HG02870 (cell line): ENCODE measurements around the gene RBM28.

Experiments
- ATAC-seq: cut with Tn5 transposase; IDR thresholded peaks from one replicate; pipeline ENCODE4 v1.9.1; 2021; ENCODE audit warnings: mild to moderate bottlenecking, moderate library complexity; ENCODE audit not compliant: unreplicated experiment

Gene RBM28, protein sequence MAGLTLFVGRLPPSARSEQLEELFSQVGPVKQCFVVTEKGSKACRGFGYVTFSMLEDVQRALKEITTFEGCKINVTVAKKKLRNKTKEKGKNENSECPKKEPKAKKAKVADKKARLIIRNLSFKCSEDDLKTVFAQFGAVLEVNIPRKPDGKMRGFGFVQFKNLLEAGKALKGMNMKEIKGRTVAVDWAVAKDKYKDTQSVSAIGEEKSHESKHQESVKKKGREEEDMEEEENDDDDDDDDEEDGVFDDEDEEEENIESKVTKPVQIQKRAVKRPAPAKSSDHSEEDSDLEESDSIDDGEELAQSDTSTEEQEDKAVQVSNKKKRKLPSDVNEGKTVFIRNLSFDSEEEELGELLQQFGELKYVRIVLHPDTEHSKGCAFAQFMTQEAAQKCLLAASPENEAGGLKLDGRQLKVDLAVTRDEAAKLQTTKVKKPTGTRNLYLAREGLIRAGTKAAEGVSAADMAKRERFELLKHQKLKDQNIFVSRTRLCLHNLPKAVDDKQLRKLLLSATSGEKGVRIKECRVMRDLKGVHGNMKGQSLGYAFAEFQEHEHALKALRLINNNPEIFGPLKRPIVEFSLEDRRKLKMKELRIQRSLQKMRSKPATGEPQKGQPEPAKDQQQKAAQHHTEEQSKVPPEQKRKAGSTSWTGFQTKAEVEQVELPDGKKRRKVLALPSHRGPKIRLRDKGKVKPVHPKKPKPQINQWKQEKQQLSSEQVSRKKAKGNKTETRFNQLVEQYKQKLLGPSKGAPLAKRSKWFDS

DNA sequence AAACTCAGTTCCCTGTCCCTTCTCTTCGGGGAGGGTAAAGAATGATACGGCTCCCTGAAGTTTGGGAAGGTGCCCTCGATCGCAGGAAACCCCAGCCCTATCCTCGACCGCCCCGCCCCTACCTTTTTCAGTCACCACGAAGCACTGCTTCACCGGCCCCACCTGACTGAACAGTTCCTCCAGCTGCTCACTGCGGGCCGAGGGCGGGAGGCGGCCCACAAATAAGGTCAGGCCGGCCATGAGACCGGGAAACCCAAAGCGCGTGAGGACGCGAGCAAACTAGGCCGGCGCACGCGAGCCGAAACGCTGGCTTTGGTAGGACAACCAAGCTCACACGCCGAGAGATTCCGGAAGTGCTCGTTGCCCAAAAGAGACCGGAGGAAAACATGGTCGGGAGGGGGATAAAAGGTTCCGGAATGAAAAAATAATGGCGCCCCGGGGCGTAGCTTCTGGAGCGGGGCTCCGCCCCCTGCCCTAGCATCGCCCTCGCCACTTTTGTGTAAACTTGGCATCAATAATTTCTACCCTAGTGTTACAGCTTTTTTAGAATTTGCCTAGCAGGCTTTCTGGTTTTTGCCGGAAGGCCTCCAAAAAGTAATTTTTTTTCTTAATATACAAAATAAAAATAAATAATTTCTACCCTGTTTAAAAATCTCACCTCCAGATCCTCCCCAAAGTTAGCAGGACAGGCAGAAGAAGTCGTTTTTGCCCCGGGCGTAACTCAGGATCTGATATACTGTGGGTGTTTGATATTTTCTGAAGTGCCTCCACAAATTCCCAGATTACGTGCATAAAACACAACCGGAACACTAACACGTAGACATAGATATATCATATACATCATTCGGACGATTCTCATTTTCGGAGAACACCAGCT lies at the start of gene RBM28:
TSS of gene RBM28 (minus strand) at position 355 of the 877 bp plus-strand sequence. CDS start at position 240, 115 bp downstream.
- peak; percentile 95 for ATAC-seq

DNA sequence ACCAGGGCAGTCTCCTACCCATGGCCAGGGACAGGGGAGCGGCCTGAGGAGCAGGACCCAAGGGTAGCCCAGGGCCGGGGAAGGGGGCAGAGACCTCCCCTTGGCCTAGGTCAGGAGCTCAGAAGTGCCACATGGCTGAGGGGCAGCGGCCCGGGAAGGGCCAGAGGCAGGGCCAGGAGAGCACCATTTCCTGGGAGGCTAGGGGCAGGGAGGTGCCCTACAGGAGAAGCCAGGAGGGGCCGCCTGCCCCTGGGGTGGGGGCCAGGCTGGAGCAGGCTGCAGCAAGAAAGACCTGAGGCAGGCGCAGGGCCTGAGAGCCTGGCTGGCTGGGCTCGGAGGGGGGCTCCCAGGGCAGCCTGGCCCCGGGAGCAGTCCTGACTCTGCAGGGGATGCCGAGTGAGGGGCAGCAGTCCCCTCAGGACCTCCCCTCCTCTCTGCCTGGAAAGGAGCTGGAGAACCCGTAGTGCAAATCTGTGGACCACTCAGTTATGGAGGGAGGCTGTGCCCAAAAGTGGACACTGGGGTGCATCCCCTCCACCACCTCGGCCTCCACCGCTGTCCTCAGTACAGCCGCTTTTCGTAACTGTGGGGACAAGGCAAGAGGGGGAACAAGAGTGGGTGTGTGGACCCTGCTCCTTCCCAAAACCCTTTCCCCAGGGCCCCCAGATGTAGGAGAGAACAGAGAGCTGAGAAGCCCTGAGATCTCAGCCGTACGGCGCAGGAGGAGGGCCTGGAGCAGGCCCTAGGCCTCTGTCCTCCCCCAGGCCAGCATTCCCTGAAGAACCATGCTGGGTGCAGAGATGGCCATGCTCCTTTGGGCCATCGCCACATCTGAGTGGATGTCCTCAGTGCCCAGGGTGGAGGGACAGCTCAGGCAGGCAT lies 49.0 kb upstream of the RBM28 start:
- ATAC-seq, result no peak

DNA sequence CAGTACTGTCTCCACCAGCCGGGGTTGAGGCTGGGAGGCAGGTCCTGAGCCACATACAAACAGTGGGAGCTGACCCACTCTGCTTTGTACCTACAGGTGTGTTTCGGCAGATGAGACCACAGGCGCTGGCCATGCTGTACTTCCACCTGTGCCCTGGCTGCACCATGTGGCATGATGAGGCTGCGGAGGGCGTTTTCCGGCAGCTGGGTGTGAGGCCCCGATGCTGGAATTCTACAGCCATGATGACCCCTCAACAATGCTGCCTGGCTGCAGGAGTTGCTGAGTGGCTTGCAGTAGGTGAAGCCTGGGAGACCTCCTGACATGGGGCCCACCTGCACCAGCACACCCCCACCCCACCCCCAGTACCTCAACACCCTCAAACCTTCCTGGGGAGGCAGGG lies 48.1 kb upstream of the RBM28 start:
- ATAC-seq, result no peak

DNA sequence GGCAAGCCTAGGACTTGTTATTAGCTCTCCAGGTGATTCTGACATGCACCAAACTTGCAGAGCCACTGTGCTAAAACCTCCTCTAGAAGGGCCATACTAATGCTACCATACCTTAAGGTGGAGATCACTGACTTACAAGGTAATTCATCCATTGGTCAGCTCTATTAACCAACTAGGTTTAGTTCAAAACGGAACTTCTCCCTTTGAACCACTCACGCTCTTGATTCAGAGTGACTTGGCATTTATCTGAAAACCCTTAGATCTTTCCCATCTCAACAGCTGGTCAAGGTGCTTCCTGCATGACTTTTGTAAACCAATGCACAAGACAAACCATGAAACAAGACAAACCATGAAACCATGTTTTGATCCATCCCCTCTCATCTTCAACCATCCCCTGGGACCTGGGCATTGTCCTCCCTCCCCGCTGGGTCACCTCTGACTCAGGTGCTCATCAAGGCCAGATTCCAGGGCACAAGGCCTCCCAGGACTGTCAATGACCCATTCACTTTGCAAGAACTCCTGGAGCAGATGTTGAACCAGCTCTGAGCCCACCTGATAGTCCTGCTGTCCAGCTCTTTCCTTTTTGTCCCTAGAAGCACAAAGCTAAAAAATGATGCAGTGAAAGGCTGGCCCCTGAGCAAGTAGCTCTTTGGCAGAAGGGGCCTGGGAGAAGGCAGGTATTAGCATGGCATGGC lies 47.3 kb upstream of the RBM28 start:
- ATAC-seq, result no peak

DNA sequence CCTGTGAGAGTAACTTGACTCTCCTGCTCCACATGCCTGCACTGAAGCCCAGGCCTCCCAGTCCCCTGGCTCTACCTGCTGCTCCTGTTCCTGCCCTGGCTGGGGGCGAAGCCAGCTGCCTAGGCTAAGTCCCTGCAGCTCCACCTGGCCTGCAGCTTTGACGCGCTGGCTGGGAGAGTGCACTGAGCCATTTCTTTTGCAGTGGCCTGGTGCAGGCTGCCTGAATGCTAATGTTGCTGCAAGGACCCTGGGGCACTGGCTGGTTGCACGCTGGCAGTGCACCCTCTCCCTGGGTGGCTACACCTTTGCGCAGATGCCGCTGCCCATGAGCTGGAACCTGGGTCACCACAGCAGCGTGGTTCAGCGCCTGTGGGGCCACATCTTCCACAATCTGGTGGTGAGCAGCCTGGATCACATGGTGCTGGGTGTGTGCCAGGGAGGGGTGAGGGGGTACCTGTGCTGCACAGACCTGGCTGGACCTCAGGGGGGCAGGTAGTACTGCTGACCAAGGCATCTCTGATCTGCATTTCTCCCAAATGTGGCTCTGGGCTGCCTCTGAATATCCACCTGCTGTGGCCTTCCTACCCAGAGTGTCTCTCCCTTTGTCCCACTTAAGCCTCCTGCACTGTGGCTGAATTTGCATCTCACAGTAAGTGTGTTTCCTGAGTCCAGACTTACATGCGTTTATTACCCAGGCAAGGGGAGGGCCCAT lies 46.1 kb upstream of the RBM28 start:
- ATAC-seq, result no peak

DNA sequence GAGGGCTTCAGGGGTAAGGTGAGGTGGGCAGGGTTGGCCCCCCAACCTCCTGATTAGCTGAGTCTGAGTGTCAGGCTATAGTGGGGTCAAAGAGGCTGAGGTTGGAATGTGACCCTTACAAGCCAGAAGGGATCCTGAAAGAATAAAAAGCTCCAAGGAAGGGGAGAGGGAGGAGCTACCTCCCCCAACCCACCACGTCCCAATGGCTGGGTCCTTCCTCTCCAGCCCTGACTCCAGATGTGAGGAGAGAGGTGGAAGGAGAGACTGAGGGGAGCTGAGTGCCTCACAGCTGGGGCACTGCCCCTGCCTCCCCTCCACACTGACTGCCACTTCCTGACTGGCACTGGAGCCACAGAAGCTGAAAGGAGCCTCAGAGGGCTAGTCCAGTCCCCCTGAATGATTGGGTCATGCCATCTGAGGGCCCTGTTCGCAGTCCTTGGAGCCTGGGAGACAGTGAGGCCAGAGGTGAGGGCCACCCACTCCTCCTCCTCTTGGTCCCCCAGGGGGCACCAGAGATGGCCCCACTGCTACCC lies 45.4 kb upstream of the RBM28 start:
- no peak for ATAC-seq

DNA sequence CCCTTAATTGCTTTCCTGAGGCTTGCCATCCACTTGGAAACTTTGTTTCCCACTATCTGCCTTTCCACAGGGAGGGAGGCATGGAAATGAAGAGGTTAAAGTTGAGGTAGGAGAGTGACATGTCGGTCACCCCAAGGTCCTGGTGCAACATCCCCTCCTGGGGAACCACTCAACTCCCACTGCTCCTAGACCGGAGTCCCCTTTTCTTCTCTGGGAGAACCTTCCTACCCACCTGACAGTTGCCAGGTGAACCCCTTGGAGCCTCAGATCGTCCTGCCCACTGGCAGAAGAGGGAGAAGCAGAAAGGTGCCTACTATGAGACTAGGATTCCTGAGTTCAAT lies 44.4 kb upstream of the RBM28 start:
- no peak for ATAC-seq

DNA sequence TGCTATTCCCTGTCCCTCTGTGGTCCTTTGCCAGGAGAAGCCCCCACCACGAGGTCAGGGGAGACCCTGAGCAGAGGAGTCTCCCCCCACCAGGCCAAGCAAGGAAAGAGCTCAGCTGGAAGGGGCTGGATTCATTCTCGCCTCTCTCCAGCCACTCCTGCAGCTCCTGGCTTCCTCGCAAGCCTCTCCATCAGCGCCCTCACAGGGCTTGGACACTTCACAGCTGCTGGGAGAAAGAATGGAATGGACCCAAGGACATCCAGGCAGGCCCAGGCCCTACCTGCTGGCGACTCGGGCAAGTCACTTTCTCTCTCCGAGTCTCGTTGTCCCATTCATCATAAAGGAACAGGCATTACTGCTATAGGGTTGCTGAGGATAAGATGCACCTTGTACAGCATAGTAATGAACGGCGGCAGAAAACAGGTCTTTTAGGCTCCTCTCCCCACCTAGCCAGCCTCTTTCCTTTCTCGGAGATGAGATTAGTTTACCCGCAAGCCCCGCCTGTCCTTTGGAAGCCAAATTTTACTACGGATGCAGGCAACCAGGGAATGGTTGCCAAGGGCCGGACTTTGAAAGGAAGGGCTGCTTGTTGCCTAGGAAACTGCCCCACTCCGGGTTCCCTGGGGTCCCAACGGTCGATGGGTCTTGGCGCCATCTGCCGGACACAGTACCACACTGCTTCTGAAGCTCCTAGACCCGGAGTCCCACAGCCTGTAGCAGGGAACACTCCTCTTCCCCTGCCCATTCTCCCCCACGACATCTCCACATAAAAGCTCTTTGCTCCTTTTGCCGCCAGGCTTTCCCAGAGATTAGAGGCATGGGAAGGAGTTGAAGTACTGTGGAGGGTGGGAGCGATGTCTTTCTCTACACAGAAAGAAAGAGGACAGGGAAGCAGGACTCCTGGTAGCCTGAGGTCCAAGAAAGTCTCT lies 43.8 kb upstream of the RBM28 start:
- ATAC-seq, result peak; percentile 73

DNA sequence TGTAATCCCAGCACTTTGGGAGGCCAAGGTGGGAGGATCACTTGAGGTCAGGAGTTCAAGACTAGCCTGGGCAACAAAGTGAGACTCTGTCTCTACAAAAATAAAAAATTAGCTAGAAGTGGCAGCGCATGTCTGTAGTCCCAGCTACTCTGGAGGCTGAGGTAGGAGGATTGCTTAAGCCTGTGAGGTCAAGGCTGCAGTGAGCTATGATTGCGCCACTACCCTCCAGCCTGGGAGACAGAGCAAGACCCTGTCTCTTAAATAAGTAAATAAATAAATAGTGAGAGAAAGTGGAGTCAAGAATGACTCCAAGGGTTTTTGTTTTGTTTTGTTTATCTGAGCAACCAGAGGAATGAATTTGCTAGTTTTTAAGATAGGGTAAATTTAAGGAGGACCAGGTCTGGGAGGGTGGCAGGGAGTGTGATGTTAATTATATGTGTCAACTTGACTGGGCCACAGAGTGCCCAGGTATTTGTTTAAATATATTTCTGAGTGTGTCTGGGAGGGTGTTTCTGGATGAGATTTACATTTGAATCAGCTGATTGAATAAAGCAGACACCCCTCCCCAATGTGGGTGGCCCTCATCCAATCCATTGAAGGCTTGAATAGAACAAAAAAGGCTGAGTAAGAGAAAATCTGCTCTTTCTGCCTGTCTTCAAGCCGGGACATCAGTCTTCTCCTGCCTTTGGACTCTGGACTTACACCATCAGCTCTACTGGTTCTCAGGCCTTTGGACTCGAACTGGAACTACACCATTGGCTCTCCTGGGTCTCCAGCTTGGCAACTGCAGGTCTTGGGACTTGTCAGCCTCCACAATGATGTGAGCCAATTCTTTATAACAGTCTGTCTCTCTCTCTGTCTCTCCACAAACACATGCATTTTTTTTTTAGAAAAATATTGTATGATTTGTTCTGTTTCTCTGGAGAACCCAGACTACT lies 42.5 kb upstream of the RBM28 start:
- ATAC-seq, result no peak

DNA sequence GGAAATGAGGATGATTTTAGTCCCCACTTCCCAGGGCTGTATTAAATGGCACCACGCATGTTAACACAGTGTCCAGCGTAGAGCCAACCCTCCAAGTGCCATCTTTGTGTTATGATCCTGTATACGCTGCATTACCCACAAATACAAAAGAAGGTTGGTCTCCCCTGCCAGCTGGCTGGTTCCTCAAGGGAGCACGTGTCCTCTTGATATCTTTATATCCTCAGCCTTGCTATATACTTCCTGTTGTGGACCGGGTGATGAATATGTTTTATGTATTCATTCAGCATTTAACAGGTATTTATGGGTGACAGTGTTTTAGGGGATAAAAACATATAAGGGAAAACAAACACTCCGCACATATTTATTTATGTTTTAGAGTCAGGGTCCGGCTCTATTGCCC lies 41.0 kb upstream of the RBM28 start:
- no peak for ATAC-seq

DNA sequence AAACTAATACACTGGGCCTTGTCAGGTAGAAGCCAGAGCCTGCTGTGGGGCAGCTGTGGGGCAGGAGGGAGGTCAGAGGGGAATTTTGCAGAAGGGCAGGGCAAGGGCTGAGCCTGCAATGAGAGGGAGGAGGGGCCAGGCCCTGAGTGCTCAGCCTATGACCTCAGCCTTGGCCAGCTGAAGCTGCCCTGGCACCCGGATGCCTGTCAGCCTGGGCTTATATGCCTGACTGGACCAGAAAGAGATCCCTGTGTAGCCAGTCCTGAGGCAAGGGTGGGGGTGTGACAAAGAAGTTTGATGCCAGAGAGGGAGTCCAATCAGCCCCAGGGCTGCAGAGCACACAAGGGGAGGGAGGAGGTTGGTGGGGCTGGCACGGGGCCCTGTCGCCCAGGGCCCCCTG lies 40.1 kb upstream of the RBM28 start:
- ATAC-seq, result no peak

DNA sequence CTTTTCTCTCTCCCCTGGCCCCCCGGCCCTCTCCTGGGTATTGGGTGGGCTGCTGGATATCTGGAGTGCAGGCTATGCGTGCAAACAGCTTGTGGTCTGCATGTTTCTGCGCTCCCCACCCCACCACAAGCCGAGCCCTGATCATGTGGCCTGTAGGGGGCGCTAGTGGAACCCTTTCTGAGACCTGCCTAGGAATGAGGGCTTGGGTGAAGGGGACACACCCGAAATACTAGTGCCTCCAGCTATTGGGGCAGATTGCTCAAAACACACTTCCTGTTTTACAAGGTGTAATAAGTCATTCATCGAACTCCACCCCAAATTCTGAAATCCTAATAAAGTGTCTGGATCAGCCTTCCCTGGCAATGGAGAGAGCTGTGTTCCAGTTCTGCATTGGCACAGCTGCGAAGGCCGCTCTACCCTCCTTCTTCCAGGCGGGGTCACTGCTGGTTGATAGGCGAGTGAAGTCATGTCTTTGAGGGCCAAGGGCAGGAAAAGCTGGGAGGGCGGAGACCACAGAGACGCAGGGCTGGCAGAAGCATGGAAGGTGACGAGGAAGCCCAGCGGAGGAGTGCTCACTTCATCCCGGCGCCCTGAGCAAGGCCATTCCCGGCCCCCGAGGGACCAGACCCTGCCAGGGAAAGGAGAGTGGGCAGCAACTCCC lies 37.6 kb upstream of the RBM28 start:
- no peak for ATAC-seq

DNA sequence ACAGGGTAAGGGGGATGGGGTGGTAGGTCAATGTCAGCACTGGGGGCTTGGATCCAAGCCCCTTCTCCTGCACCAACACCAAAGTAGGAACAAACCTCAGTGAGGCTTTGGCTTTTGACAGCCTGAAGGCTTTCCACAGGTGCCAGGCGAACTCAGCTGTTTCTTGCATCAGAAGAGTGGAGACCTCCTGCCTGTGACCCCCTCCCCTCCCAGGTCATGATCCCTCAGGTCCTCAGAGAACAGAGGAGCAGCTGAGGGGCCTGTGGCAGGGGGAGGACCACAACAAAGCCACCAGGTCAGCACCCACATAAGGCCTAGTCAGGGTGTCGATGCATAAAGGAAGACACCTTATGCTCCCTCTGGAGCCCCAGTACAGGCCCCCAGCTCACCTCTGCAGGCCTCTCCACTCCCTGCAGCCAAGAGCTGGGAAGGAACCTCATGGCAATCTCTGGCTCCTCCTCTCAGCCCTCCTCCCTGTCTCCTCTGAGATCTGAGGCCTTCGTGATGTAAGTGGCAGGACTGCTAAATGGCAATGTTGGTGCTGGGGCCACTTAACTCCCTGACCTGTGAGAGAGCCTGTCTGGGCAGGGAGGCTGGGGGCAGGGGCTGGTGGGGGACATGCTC lies 36.9 kb upstream of the RBM28 start:
- no peak for ATAC-seq

DNA sequence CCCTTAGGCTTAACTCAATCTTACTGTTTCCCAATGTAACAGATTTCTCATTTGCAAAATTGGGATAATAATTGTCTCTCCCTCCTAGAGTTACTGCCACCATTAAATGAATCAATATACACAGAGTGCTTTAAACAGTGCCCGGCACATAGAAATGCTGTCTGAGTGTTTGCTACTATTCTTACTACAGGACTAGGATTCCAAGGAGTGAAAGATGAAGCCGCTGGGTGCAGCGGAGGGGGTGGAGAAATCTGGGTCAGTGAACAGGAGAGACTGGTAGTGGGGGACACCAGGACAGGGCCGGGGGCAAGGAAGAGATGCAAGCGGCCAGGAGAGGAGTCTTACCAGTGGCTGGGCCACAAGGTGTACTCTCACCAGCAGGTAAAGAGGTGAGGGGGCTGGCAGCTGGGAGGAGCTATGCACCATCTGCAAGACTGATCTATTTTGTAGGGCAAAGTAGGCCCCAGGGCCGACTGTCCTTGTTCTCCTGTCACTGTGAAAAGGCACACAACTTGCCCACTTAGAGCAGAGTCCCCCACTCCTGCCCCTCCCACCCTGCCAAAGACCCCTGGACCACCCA lies 36.3 kb upstream of the RBM28 start:
- no peak for ATAC-seq

DNA sequence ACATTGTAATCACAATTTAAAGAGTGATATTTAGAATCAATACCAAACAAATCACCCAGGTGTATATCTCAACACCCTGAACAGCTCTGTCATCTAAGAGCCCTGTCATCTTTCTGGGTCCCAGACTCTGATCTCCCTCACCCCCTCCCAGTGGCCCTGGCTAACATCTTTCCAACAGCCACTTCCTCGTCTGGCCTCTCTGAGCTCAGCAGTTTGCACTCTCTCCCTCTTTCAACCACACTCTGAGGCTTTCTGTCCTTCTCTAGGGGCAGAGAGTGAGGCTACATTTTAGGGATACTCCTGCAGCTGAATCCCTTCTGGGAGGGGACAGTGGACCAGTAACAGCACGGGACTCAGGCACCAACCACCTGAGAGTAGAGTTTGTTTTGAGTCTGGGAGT lies 34.9 kb upstream of the RBM28 start:
- no peak for ATAC-seq
